CD4-positive, alpha-beta T cell treated with Interleukin-10 for 1 hour (primary cell): ENCODE results near the gene OR51E1.

ENCODE experiments used
- DNase-seq: peaks from one replicate; pipeline ENCODE4 v3.0.0-alpha.2; 2020

Gene OR51E1

DNA sequence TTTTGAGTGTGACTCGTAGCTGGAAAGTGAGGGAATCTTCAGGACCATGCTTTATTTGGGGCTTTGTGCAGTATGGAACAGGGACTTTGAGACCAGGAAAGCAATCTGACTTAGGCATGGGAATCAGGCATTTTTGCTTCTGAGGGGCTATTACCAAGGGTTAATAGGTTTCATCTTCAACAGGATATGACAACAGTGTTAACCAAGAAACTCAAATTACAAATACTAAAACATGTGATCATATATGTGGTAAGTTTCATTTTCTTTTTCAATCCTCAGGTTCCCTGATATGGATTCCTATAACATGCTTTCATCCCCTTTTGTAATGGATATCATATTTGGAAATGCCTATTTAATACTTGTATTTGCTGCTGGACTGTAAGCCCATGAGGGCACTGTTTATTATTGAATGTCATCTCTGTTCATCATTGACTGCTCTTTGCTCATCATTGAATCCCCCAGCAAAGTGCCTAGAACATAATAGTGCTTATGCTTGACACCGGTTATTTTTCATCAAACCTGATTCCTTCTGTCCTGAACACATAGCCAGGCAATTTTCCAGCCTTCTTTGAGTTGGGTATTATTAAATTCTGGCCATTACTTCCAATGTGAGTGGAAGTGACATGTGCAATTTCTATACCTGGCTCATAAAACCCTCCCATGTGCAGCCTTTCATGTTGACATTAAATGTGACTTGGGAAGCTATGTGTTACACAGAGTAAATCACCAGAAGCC, 11.0 kb downstream of the OR51E1 start:
- DNase-seq, result no peak

GRCh38 chr11:4658629-4659445, 15.1 kb downstream of the OR51E1 start:
- no peak for DNase-seq

- DNase-seq, result no peak
These were observed 19.1 kb downstream of the OR51E1 start for GRCh38 chr11:4662876-4663275.

DNA sequence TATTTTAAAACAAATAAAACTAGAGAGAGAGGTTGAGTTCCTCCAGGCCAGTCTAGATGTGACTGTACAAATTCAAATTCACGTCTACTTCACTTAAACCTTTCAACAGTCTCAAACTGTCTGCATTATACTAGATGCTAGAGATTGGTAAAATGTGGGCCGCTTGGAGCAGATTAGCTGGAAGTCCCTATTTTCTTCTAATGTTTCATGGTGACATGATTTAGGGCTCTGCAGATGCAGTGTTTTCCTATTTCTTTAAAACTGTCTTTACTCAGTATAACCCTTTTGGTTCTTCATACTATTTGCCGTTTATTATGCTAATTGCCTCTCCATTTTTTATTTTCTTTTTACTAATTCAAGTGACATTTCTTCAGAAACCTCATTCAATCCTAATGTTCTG, 20.4 kb downstream of the OR51E1 start:
- no peak for DNase-seq

GRCh38 chr11:4664786-4665185, 21.0 kb downstream of the OR51E1 start:
- no peak for DNase-seq

DNA sequence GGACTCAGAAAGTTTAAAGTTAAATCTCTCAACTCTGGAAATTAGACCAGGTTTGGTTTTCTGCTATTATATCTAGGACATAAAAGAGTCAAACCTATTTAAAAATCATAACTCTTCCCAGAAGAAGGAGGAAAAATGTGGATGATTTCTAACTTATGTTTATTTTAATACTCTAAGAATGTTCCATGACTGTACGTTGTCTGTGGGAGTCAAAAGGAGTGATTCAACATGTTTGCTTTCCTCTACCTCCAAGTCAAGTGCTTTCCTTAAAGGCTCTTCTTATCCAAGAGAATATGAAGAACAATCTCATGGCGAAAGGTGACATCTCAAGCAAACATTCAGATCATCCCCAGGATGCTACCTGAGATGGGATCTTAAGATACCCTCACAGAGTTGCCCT, 21.6 kb downstream of the OR51E1 start:
- no peak for DNase-seq

- DNase-seq, result no peak
These were observed 28.0 kb downstream of the OR51E1 start for GRCh38 chr11:4671741-4672140.

GRCh38 chr11:4672470-4672869, 28.7 kb downstream of the OR51E1 start:
- DNase-seq, result no peak

- no peak for DNase-seq
These were observed 30.0 kb downstream of the OR51E1 start for GRCh38 chr11:4673781-4674180.

- no peak for DNase-seq
These were observed 34.2 kb downstream of the OR51E1 start for GRCh38 chr11:4677948-4678347.

DNA sequence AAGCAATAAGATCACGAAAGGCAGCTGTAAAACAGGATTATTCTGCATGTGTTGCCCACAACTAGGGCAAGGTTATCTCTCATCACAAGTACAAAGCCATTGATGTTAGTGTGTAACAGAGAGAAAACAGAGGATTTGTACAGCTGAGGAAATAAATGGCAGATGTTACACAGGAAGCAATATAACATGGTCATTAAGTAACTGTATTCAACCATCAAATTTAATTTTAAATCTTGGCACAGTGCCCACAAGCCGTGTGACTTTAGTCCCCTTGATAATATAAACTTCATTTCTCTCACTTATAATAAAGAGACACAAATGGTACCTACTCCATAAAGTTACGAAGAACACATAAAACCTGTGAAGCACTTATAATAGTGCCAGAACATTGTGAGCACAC, 36.6 kb downstream of the OR51E1 start:
- no peak for DNase-seq

- no peak for DNase-seq
These were observed 39.0 kb downstream of the OR51E1 start for GRCh38 chr11:4682623-4683419.

GRCh38 chr11:4684631-4685285, 41.0 kb downstream of the OR51E1 start:
- no peak for DNase-seq

- no peak for DNase-seq
These were observed 51.7 kb downstream of the OR51E1 start for GRCh38 chr11:4695442-4695841.

DNA sequence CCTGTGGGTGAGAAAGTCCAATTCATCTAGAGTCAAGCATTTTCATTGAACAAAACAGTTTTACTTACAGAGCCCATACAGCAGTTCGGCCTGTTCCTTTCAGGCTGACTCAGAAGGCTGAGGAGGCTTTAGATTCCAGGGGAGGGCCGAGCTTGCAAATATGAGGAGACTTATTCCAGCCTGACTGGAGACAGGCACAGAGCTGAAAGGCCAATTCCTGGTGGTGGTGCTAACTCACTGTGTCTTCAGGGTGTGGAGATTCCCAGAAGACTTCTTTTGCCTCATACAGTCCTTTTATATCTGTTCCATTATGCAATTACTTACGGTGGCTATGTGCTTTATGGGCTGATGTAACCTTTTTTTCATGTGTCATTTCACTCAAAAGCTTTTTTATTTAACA, 53.8 kb downstream of the OR51E1 start, which contains the start of gene OR51E2:
Gene OR51E2 (minus strand): TSS at position 269 of the 400 bp plus-strand sequence. CDS start 15,142 bp downstream, outside the sequence.
- no peak for DNase-seq

DNA sequence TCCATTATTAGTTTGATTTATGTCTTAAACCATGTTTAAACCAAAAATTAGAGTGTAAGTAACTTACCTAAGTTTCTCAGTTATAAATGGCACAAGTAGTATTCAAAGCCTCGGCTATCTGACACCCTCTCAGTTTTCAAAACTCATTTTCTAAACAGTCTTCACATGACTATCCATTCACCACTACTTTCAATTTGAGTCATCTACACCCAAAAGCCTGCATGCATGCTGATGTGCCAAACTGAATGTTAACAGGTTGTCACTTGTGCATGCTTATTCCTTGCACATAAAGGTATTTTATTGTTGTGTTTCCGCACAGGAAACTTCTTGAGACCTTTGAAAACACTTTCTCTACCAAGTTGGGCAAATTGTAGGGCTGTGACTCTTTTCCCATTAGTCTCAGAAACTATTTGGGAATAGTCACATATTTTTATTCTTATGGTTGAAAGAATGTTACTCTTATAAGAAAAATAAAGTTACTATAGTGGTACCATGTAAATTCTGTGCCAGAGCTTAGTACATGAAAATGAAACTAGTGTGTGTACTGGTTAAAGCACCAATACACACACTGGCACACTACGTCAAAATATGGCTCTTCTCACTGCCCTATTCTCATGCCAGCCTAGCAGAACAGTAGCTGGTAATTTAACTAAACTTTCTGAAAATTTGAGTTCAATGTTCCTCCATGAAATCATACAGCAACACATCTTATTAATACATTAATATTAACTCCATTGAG, 56.1 kb downstream of the OR51E1 start:
- no peak for DNase-seq

DNA sequence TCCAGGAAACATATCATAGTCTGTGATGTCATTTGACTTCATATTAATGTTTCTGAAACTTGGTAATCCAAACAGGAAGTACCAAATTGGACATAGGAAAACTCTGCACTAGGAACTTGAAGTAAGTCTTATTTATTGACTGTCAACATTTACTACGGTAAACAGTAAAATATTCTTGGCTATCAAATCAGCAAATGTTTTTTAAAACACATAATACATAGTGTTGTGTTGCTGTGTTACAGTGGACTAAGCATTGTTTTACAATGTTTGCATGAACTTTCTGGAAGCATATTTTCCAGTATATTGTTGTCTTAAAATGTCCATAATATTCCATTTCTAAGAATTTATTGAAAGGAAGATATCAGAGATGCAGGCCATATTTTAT, 56.6 kb downstream of the OR51E1 start:
- no peak for DNase-seq

- DNase-seq, result no peak
These were observed 60.4 kb downstream of the OR51E1 start, which contains the start of gene MMP26 for GRCh38 chr11:4704054-4704789. Gene MMP26, plus strand, starts transcription at chr11:4704784.

DNA sequence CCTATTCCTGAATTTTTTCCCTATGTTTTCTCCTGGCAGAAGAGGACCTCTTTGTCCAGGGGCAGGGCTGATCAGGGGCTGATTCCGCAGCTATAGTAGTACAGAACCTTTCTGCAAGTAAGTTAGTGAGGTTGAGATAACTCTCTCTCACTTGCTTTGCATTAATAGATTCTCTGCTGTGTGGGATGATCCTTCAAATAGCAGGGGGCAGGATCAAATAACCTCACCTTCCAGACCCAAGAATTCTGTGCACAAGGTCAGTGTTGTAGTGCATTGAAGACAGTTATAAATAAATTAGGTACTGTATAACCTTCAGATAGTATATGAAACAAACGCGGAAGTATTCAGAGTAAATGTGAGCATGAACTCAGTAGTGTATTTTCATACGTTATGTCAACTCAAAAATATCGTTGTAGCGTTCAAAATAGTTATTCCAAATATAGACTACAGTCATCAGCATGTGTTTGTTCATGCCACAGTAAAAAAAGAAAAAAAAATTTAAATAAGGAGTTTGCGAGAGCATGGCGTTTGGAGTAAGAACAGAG, 61.1 kb downstream of the OR51E1 start:
- DNase-seq, result no peak
